HT-29 (cell line): ENCODE data around the gene RYR1. TPM values are rescaled to one million over a fixed set of nuclear protein-coding genes. Genes with fewer than 3 reads are reported as not detected.
"Not testable (repeated sequence)": the region's sequence is repeated elsewhere in the genome, so short reads cannot be mapped to it uniquely, and the experiment has no call there.

Experiments used
- DNase-seq: peaks from one replicate; pipeline ENCODE4 v3.0.0-alpha.2; 2015; ENCODE audit warnings: low spot score
- total RNA-seq: library from RNA; depleted of rRNA; stranded (reverse); fragments of >200 nt; shearing (Covaris generic); gene quantifications from 2 replicates; pipeline ENCODE4 v1.2.3, GENCODE V29; 2014

Gene RYR1
- total RNA-seq, 1 experiment from 2014 or later: not detected

GRCh38 chr19:38537071-38537936 is 103.8 kb downstream of the RYR1 start:
- no peak for DNase-seq

GRCh38 chr19:38538386-38538785 is 104.9 kb downstream of the RYR1 start:
- no peak for DNase-seq

- DNase-seq: peak; percentile 56
Observed at GRCh38 chr19:38538793-38539528, 105.5 kb downstream of the RYR1 start.

GRCh38 chr19:38539751-38540150 is 106.3 kb downstream of the RYR1 start:
- no peak for DNase-seq

GRCh38 chr19:38542040-38542439 is 108.5 kb downstream of the RYR1 start:
- DNase-seq: no peak

GRCh38 chr19:38543286-38543806 is 109.9 kb downstream of the RYR1 start:
- no peak for DNase-seq

GRCh38 chr19:38543807-38544568 is 110.5 kb downstream of the RYR1 start:
- peak; percentile 91 for DNase-seq

- DNase-seq: no peak
Observed at GRCh38 chr19:38544569-38545315, 111.3 kb downstream of the RYR1 start.

GRCh38 chr19:38545596-38545995 is 112.1 kb downstream of the RYR1 start:
- no peak for DNase-seq

GRCh38 chr19:38547421-38547820 is 113.9 kb downstream of the RYR1 start:
- no peak for DNase-seq

GRCh38 chr19:38549061-38549460 is 115.6 kb downstream of the RYR1 start:
- no peak for DNase-seq

- DNase-seq: no peak
Observed at GRCh38 chr19:38549942-38550341, 116.5 kb downstream of the RYR1 start.

- DNase-seq: no peak
Observed at GRCh38 chr19:38550376-38550775, 116.9 kb downstream of the RYR1 start.

- DNase-seq: no peak
Observed at GRCh38 chr19:38551450-38551813, 117.9 kb downstream of the RYR1 start.

GRCh38 chr19:38553239-38553638 is 119.7 kb downstream of the RYR1 start:
- DNase-seq: not testable (repeated sequence)

- DNase-seq: no peak
Observed at GRCh38 chr19:38554676-38555141, 121.2 kb downstream of the RYR1 start.

- no peak for DNase-seq
Observed at GRCh38 chr19:38555200-38555599, 121.7 kb downstream of the RYR1 start.

GRCh38 chr19:38556521-38557174 is 123.2 kb downstream of the RYR1 start:
- peak; percentile 25 for DNase-seq

GRCh38 chr19:38557205-38557799 is 123.8 kb downstream of the RYR1 start:
- peak; percentile 45 for DNase-seq

GRCh38 chr19:38558933-38559332 is 125.4 kb downstream of the RYR1 start:
- DNase-seq: not testable (repeated sequence)
